Cardiac fibroblast (primary cell): Measurements from ENCODE around the gene ADAM19.

Source experiments
- DNase-seq, 2 donors: peaks; one replicate each; pipeline versions ENCODE4 v3.0.0 to v3.0.0-alpha.2; 2010; ENCODE audit warnings: low read depth in 2 of 2
- H3K4me3 ChIP-seq, 2 donors: replicated peaks in 1 of 2; 1 replicate in 1 of 2; 2 replicates in 1 of 2; pipeline ENCODE4 v1.5.1; 2011; ENCODE audit warnings: low read depth in 2 of 2, low read length in 2 of 2, mild to moderate bottlenecking in 2 of 2, moderate library complexity in 1 of 2
- TF ChIP-seq, protein P1 (sequence below): IDR thresholded peaks from one replicate; pipeline ENCODE4 v1.5.1; 2011; ENCODE audit warnings: low read depth, mild to moderate bottlenecking, low read length, inconsistent platforms

Gene ADAM19

DNA sequence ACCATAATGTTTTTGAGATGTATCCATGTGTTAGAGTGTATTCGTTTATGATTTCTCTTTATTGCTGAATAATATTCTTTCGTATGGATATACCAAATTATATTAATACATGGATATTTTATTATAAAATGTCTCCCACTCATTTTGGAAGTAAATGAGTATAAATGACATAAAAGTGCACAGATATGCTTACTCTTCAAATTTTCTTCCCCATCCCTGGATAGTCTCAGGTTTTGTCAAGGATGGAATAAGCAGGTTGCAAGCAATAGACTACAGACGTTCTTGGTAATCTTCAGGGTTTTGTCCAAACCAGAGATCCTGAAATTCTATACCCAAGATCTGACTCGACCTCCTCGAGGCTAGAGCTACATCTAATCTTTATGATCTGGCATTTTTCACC lies 64.9 kb downstream of the ADAM19 start:
- DNase-seq: no peak
- H3K4me3 ChIP-seq: no peak overlapping the region
- TF ChIP-seq, protein P1, sequence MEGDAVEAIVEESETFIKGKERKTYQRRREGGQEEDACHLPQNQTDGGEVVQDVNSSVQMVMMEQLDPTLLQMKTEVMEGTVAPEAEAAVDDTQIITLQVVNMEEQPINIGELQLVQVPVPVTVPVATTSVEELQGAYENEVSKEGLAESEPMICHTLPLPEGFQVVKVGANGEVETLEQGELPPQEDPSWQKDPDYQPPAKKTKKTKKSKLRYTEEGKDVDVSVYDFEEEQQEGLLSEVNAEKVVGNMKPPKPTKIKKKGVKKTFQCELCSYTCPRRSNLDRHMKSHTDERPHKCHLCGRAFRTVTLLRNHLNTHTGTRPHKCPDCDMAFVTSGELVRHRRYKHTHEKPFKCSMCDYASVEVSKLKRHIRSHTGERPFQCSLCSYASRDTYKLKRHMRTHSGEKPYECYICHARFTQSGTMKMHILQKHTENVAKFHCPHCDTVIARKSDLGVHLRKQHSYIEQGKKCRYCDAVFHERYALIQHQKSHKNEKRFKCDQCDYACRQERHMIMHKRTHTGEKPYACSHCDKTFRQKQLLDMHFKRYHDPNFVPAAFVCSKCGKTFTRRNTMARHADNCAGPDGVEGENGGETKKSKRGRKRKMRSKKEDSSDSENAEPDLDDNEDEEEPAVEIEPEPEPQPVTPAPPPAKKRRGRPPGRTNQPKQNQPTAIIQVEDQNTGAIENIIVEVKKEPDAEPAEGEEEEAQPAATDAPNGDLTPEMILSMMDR: no peak

DNA sequence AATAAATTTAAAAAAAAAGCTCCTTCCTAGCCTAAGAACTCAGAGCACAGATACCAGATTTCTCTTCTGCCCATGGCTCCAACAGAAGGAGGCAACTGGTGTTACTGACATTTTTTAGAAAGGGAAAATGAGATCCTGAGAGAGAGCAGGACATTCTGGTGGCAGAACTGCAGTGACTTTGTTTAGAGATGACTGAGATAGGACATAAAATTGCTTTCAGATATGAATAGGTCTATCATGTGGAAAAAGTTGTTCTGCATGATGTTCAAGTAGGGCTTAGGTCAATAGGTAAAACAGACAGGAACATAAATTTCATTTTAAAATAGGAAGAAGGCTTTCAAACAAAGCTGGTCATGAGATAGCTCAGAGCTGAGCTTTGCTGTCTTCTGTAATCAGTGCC lies 66.0 kb downstream of the ADAM19 start:
- no peak for DNase-seq
- H3K4me3 ChIP-seq: no peak overlapping the region
- TF ChIP-seq, protein P1: no peak

DNA sequence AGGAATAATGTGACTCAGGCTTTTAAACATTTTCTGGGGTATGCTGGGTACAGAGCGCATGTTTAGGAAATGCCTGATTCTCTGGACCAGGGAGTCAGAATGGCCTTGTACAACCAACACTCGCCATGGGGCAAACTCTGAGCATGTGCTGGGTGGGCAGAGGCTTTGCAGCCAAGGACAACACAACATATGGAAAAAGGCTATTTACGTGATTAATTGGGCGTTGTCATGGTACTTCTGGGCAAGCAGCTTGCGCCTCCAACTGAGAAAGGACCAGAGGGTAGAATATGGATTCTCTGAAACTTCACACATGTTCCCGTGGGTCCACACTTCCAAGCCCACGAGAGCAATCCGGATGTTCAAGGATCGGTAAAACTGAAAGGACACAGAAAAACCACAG lies 66.5 kb downstream of the ADAM19 start:
- no peak overlapping the region for H3K4me3 ChIP-seq
- TF ChIP-seq, protein P1: no peak
- DNase-seq: no peak

DNA sequence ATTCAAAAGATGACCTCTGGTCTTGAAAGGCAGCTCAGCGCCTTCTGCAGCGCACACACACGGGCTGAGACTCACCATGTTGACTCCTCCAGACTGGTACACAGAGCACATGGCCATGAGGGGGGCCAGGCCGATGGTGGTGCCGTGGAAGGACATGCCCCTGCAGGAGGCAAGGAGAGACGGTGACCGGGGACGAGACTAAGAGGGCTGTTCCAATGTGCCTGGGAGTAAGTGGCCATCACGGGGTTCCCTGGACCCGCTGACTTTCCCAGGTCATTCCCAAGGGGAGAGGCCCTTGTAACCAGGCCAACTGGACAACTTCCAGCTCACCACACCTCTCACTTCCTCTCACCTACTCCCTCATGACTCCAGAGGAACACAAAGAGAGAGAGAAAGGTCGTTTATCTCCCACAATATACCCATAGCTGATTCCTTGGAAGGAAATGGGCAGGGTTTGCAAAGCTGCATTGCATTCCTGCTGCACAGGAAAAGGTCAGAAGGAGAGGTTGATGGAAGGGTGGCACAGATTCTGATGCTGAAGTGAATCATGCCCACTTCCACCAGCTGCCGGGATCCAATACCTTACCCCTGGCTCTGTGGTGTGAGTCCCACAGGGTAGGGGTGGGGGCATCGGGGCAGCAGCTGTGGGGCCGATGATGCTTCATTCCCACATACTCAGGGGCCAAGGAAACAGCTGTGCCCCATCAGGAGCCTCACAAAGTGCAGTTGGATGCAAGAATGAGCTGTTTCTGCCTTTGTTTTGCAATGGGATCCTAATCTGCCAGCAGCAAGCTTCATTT lies 68.4 kb downstream of the ADAM19 start:
- TF ChIP-seq, protein P1: no peak
- no peak overlapping the region for H3K4me3 ChIP-seq
- DNase-seq: peak; percentile 56 to 76

DNA sequence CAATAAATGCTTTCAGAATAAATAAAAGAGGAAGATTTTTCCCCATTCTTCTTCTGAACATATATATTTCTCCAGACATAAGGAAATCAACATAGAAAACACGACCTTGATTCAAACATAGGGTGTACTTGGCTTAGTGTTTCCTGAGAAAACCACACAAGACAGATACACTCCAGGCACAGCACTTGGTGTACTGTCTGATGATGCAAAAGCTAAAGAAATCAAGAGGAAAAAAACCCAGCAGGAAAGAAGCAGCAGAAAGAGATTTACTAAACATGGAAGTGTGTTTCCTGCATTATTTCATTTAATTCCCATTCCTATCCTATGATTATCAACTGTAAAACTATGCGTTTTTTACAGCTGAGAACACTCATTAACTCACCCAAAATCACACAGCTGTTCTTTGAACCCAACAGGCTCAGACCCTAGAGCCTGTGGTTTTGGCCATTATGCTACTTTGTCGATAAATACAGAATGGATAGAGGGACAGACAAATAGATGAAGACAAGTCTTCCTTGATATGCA lies 69.4 kb downstream of the ADAM19 start:
- peak; percentile 18 to 45 for DNase-seq
- no peak overlapping the region for H3K4me3 ChIP-seq

DNA sequence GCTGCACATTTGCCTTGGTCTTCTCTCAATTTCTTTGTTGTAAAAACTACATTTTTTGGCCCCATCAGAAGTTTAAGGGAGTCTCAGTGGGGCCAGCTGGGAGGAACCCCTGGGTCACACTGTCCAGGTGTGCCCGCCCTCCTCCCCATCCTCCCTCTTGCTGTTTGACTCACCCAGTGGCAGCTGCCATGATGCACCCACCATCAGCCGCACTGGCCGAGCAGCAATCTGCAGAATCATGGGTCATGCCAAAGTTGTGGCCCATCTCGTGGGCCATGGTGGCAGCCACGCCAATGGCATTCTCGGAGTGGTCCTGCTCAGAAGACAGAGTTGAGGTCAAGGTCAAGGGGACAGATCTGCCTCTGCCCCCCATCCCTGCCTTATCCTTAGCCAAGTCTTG lies 70.1 kb downstream of the ADAM19 start:
- DNase-seq: no peak
- TF ChIP-seq, protein P1: no peak
- no peak overlapping the region for H3K4me3 ChIP-seq

More for the DNA sequence above, 69.4 kb downstream of the ADAM19 start:
- TF ChIP-seq, protein P1: no peak

DNA sequence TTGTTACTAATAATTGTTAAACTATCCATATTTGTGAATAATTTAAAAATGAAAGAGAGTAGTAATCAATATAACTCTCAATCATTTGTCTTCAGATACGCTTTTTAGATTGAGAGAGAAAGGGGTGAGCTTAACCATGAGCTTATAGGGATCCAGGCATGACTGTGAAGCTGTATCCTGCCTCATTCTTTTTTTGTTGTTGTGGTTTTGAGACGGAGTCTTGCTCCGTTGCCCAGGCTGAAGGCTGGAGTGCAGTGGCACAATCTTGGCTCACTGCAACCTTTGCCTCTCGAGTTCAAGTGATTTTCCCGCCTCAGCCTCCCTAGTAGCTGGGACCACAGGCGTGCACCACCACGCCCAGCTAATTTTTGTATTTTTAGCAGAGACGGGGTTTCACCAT lies 71.5 kb downstream of the ADAM19 start:
- TF ChIP-seq, protein P1: no peak
- H3K4me3 ChIP-seq: no peak overlapping the region
- DNase-seq: no peak
